Neural progenitor cell (in vitro differentiated cells): ENCODE data around the gene PGBD5. TPM values are rescaled to one million over a fixed set of nuclear protein-coding genes. Genes with fewer than 3 reads are reported as not detected.

Source experiments
- DNase-seq: peaks from one replicate; pipeline ENCODE4 v3.0.0-alpha.2; 2016; ENCODE audit warnings: low spot score
- H2AFZ ChIP-seq: fragments of 200-600 bp; sonication (generic); replicated peaks from 2 replicates; pipeline ENCODE4 v1.6.1; 2016; ENCODE audit warnings: antibody characterized with exemption
- H3F3A ChIP-seq: fragments of 200-600 bp; sonication (generic); 2 replicates; pipeline ENCODE4 v1.6.1; 2016; ENCODE audit warnings: antibody characterized with exemption, low read depth
- H3K27ac ChIP-seq: fragments of 200-600 bp; sonication (generic); 2 replicates; pipeline ENCODE4 v1.5.1; 2016; ENCODE audit warnings: mild to moderate bottlenecking
- H3K27me3 ChIP-seq: fragments of 200-600 bp; sonication (generic); 2 replicates; pipeline ENCODE4 v1.6.1; 2016; ENCODE audit warnings: mild to moderate bottlenecking, moderate library complexity
- H3K36me3 ChIP-seq: fragments of 200-600 bp; sonication (generic); 2 replicates; pipeline ENCODE4 v1.5.1; 2016
- H3K4me1 ChIP-seq: fragments of 200-600 bp; sonication (generic); 2 replicates; pipeline ENCODE4 v1.6.1; 2016; ENCODE audit warnings: mixed run types
- H3K4me2 ChIP-seq: fragments of 200-600 bp; sonication (generic); 2 replicates; pipeline ENCODE4 v1.6.1; 2016
- H3K4me3 ChIP-seq: fragments of 200-600 bp; sonication (generic); 2 replicates; pipeline ENCODE4 v1.5.1; 2016
- H3K79me2 ChIP-seq: fragments of 200-600 bp; sonication (generic); 2 replicates; pipeline ENCODE4 v1.6.1; 2016; ENCODE audit warnings: low read depth
- H3K9ac ChIP-seq: fragments of 200-600 bp; sonication (generic); 2 replicates; pipeline ENCODE4 v1.6.1; 2016
- H3K9me3 ChIP-seq: fragments of 200-600 bp; sonication (generic); 2 replicates; pipeline ENCODE4 v1.5.1; 2016; ENCODE audit warnings: low read depth
- H4K20me1 ChIP-seq: fragments of 200-600 bp; sonication (generic); 2 replicates; pipeline ENCODE4 v1.6.1; 2016; ENCODE audit warnings: low read depth
- H3K27ac Mint-ChIP-seq: 3 replicates; pipeline ENCODE4 v1.8.0; 2021; ENCODE audit warnings: mixed read lengths
- H3K27me3 Mint-ChIP-seq: 2 replicates; pipeline ENCODE4 v1.8.0; 2022; ENCODE audit warnings: low read depth, mild to moderate bottlenecking, inconsistent platforms, moderate library complexity, mixed read lengths; ENCODE audit not compliant: insufficient read depth
- H3K36me3 Mint-ChIP-seq: 3 replicates; pipeline ENCODE4 v1.8.0; 2021; ENCODE audit warnings: mixed read lengths
- H3K4me1 Mint-ChIP-seq: 3 replicates; pipeline ENCODE4 v1.8.0; 2021; ENCODE audit warnings: mixed read lengths
- H3K4me3 Mint-ChIP-seq: 3 replicates; pipeline ENCODE4 v1.8.0; 2021; ENCODE audit warnings: mild to moderate bottlenecking, moderate library complexity, mixed read lengths
- H3K9me3 Mint-ChIP-seq: 3 replicates; pipeline ENCODE4 v1.8.0; 2020; ENCODE audit warnings: mixed read lengths
- EZH2 ChIP-seq: fragments of 200-600 bp; sonication (generic); IDR thresholded peaks from 2 replicates; pipeline ENCODE4 v1.6.1; 2017; ENCODE audit warnings: antibody characterized with exemption, mild to moderate bottlenecking, moderate library complexity
- EZH2phosphoT487 ChIP-seq: fragments of 200-600 bp; sonication (generic); IDR thresholded peaks from 2 replicates; pipeline ENCODE4 v1.6.1; 2017; ENCODE audit warnings: antibody characterized with exemption
- total RNA-seq: library from RNA; depleted of rRNA; stranded (reverse); fragments of >200 nt; gene quantifications from 2 replicates; pipeline ENCODE4 v1.2.3, GENCODE V29; 2015; ENCODE audit warnings: low replicate concordance
- TF ChIP-seq, protein P1 (sequence below): fragments of 200-600 bp; sonication (generic); IDR thresholded peaks from 2 replicates; pipeline ENCODE4 v1.5.1; 2017; ENCODE audit warnings: antibody characterized with exemption, mild to moderate bottlenecking

The PGBD5 gene
- total RNA-seq, 1 donor from 2014 or later: 1.2 TPM

DNA sequence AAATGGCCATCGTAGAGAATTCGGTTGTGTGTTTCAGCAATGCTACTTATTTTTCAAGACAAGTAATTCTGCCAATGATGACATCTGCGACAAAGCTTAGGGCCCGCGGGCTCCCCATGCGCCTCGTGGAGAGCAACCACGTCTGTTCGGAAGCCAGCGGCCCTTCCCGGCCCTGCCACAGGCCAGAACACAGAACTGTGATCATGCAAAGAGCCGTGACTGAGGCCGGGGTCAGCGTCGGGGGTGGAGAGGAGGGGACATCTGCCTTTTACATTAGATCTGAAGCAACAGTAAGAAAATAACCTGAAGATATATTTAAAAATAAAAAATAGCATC, 103.7 kb downstream of the PGBD5 start:
- peaks cover 2% of the 10 kb centered on the region for H3K27me3 Mint-ChIP-seq
- H3K27me3 ChIP-seq: no peaks in the 10 kb centered on the region
- H3K36me3 Mint-ChIP-seq: peaks cover 8% of the 10 kb centered on the region
- no peak overlapping the region for H3K4me2 ChIP-seq
- no peak overlapping the region for H3K4me3 Mint-ChIP-seq
- H3K9me3 ChIP-seq: no peaks in the 10 kb centered on the region
- H3K9me3 Mint-ChIP-seq: no peaks in the 10 kb centered on the region
- no peaks in the 10 kb centered on the region for H3K4me1 ChIP-seq
- no peaks in the 10 kb centered on the region for H4K20me1 ChIP-seq
- H3K36me3 ChIP-seq: no peaks in the 10 kb centered on the region
- H3K4me1 Mint-ChIP-seq: no peaks in the 10 kb centered on the region
- TF ChIP-seq EZH2: no peak
- H2AFZ ChIP-seq: no peak overlapping the region
- H3K4me3 ChIP-seq: no peak overlapping the region
- no peak overlapping the region for H3K9ac ChIP-seq
- no peak overlapping the region for H3K27ac ChIP-seq
- no peaks in the 10 kb centered on the region for H3K79me2 ChIP-seq
- DNase-seq: no peak
- no peaks in the 10 kb centered on the region for H3F3A ChIP-seq
- no peak overlapping the region for H3K27ac Mint-ChIP-seq

DNA sequence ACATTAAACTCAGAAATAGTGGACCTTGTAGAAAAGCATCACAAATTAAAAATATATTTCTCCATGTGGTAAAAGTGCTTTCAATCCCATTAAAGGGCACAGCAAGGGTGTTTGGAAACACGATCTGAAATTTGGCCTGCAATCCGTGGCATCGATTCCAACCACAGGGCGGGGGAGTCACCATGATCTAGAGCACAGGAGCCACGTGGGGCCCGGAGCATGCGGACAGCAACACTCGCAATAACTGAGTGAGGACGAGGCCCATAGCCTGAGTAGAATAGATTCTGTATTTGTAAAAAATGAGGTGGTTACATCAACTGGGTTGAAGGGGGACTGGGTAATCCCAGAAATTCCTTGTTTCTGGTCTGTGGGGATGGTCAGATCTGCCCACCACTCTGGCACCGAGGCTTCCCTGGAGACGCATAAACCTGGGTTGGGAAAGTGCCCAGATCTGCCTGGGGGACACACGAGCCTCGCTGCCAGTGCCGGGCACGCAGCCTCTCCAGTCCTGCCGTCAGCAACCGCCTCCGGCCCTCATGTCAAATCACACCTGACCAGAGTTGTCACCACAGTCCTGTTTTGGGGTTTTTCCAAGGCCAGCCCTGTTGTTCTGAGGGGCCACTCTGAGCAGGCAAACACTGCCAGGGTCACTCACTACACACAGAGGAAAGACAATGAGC, 104.3 kb downstream of the PGBD5 start:
- Mint-ChIP-seq H3K4me1 (no peaks in the 10 kb centered on the region), H3K27me3 (peaks cover 2% of the 10 kb centered on the region), H3K4me3 (no peak overlapping the region), H3K27ac (no peak overlapping the region), H3K9me3 (no peaks in the 10 kb centered on the region), H3K36me3 (peaks cover 8% of the 10 kb centered on the region)
- H3F3A ChIP-seq: no peaks in the 10 kb centered on the region
- H3K9ac ChIP-seq: no peak overlapping the region
- H2AFZ ChIP-seq: no peak overlapping the region
- H3K4me3 ChIP-seq: no peak overlapping the region
- no peak for DNase-seq
- H4K20me1 ChIP-seq: no peaks in the 10 kb centered on the region
- no peaks in the 10 kb centered on the region for H3K27me3 ChIP-seq
- no peak overlapping the region for H3K4me2 ChIP-seq
- no peaks in the 10 kb centered on the region for H3K36me3 ChIP-seq
- no peak overlapping the region for H3K27ac ChIP-seq
- H3K4me1 ChIP-seq: no peaks in the 10 kb centered on the region
- H3K9me3 ChIP-seq: no peaks in the 10 kb centered on the region
- no peak for TF ChIP-seq EZH2
- no peak for TF ChIP-seq EZH2phosphoT487
- TF ChIP-seq, protein P1, sequence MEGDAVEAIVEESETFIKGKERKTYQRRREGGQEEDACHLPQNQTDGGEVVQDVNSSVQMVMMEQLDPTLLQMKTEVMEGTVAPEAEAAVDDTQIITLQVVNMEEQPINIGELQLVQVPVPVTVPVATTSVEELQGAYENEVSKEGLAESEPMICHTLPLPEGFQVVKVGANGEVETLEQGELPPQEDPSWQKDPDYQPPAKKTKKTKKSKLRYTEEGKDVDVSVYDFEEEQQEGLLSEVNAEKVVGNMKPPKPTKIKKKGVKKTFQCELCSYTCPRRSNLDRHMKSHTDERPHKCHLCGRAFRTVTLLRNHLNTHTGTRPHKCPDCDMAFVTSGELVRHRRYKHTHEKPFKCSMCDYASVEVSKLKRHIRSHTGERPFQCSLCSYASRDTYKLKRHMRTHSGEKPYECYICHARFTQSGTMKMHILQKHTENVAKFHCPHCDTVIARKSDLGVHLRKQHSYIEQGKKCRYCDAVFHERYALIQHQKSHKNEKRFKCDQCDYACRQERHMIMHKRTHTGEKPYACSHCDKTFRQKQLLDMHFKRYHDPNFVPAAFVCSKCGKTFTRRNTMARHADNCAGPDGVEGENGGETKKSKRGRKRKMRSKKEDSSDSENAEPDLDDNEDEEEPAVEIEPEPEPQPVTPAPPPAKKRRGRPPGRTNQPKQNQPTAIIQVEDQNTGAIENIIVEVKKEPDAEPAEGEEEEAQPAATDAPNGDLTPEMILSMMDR: no peak
- H3K79me2 ChIP-seq: no peaks in the 10 kb centered on the region

DNA sequence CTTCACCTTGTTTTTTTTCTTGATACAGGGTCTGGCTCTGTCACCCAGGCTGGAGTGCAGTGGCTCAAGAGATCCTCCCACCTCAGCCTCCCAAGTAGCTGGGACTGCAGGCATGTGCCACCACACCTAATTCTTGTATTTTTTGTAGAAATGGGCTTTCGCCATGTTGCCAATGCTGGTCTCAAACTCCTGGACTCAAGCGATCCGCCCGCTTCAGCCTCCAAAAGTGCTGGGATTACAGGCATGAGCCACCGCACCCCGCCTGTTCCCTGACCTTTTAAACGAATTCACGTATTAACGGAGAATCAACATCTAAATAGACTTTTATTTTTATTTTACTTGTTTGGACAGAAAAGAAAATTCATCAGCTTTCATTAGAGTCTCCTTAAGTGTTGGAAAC, 104.8 kb downstream of the PGBD5 start:
- Histone ChIP-seq H3K9ac (no peak overlapping the region), H4K20me1 (no peaks in the 10 kb centered on the region), H3K79me2 (no peaks in the 10 kb centered on the region), H3K4me2 (no peak overlapping the region), H2AFZ (no peak overlapping the region), H3K9me3 (no peaks in the 10 kb centered on the region), H3K27me3 (no peaks in the 10 kb centered on the region), H3F3A (no peaks in the 10 kb centered on the region), H3K4me3 (no peak overlapping the region), H3K36me3 (no peaks in the 10 kb centered on the region), H3K27ac (no peak overlapping the region), H3K4me1 (no peaks in the 10 kb centered on the region)
- H3K27ac Mint-ChIP-seq: no peak overlapping the region
- peaks cover 2% of the 10 kb centered on the region for H3K27me3 Mint-ChIP-seq
- TF ChIP-seq EZH2 (no peak), EZH2phosphoT487 (no peak)
- TF ChIP-seq, protein P1: no peak
- no peak for DNase-seq
- no peaks in the 10 kb centered on the region for H3K9me3 Mint-ChIP-seq
- peaks cover 8% of the 10 kb centered on the region for H3K36me3 Mint-ChIP-seq
- no peak overlapping the region for H3K4me3 Mint-ChIP-seq
- no peaks in the 10 kb centered on the region for H3K4me1 Mint-ChIP-seq

DNA sequence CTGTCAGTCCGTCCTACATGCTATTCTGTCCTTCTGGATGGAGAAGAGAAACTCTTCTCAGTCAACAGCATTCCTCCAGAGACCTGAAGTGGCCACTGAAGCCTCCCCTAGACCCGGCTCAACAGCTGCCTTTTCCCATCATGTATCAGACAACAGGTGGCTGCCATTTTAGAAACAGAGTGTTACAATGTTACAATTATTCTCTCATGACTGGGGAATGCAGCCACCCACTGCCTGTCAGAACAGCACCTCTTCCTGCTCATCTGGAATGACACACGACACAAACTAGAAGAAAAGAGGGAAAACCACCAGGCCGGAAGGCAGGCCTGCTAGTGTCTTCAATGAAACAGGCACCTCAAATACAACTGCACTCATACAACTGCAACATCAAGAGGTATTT, 105.3 kb downstream of the PGBD5 start:
- H3K27ac ChIP-seq: no peak overlapping the region
- no peak overlapping the region for H3K27ac Mint-ChIP-seq

More for the DNA sequence above, 105.3 kb downstream of the PGBD5 start:
- DNase-seq: no peak
- Histone ChIP-seq H3K4me3 (no peak overlapping the region), H3K9ac (no peak overlapping the region), H3K27me3 (no peaks in the 10 kb centered on the region), H4K20me1 (no peaks in the 10 kb centered on the region), H3K4me2 (no peak overlapping the region), H2AFZ (no peak overlapping the region), H3K4me1 (no peaks in the 10 kb centered on the region), H3K79me2 (no peaks in the 10 kb centered on the region), H3F3A (no peaks in the 10 kb centered on the region), H3K36me3 (no peaks in the 10 kb centered on the region), H3K9me3 (no peaks in the 10 kb centered on the region)
- Mint-ChIP-seq H3K9me3 (no peaks in the 10 kb centered on the region), H3K27me3 (peaks cover 2% of the 10 kb centered on the region), H3K4me1 (no peaks in the 10 kb centered on the region), H3K36me3 (peaks cover 8% of the 10 kb centered on the region), H3K4me3 (no peak overlapping the region)
- TF ChIP-seq, protein P1: no peak
- no peak for TF ChIP-seq EZH2
- no peak for TF ChIP-seq EZH2phosphoT487
